IMR-90 (cell line): Measurements from ENCODE around the gene ATP8B4. TPM values are rescaled to one million over a fixed set of nuclear protein-coding genes. Genes with fewer than 3 reads are reported as not detected.

ENCODE experiments used
- ATAC-seq: fragments of 200-7000 bp; cut with Tn5 transposase; 2 replicates; pipeline ENCODE4 v1.9.1; 2020; ENCODE audit warnings: low read depth, mild to moderate bottlenecking, moderate library complexity
- BruUV-seq: library from RNA; stranded (reverse); fragments of 400-500 nt; replicated peaks from 2 replicates; lab custom pipeline; 2021; lab: Mats Ljungman, UMichigan
- CTCF ChIA-PET: fragments of 300-600 bp; formaldehyde crosslinking; extraction: SDS; loops from one replicate; lab custom pipeline; 2021; ENCODE audit warnings: antibody characterized with exemption; lab: Yijun Ruan, JAX
- POLR2A ChIA-PET: fragments of 300-600 bp; sonication (Branson Sonifier 250); formaldehyde crosslinking; loops from one replicate; lab custom pipeline; 2022; ENCODE audit warnings: antibody characterized with exemption; ENCODE audit not compliant: unreplicated experiment; lab: Charles Lee
- DNase-seq: peaks from one replicate; pipeline ENCODE4 v3.0.0; 2013
- H2AFZ ChIP-seq: replicated peaks from 2 replicates; pipeline ENCODE3; 2013; ENCODE audit warnings: low read length, mild to moderate bottlenecking; ENCODE audit not compliant: poor library complexity
- H2AK5ac ChIP-seq: 2 replicates; pipeline ENCODE4 v1.6.1; 2013; ENCODE audit warnings: low read depth, low read length, inconsistent platforms
- H2AK9ac ChIP-seq: replicated peaks from 2 replicates; pipeline ENCODE3; 2013; ENCODE audit warnings: mild to moderate bottlenecking, low read depth, low read length, moderate library complexity; ENCODE audit not compliant: poor library complexity
- H2BK120ac ChIP-seq: 2 replicates; pipeline ENCODE4 v1.6.1; 2013; ENCODE audit warnings: low read depth, low read length, inconsistent platforms
- H2BK15ac ChIP-seq: 3 replicates; pipeline ENCODE4 v1.6.1; 2013; ENCODE audit warnings: low read depth, low read length, inconsistent platforms
- H2BK20ac ChIP-seq: 2 replicates; pipeline ENCODE4 v1.6.1; 2013; ENCODE audit warnings: low read depth, mild to moderate bottlenecking, inconsistent platforms, low read length, moderate library complexity
- H2BK5ac ChIP-seq: 2 replicates; pipeline ENCODE4 v1.6.1; 2013; ENCODE audit warnings: mild to moderate bottlenecking, low read depth, low read length, inconsistent platforms; ENCODE audit not compliant: poor library complexity, severe bottlenecking
- H3K14ac ChIP-seq: replicated peaks from 2 replicates; pipeline ENCODE4 v1.6.1; 2013; ENCODE audit warnings: low read depth, low read length, inconsistent platforms
- H3K18ac ChIP-seq: 2 replicates; pipeline ENCODE4 v1.6.1; 2013; ENCODE audit warnings: low read depth, low read length, control low read depth
- H3K23ac ChIP-seq: 2 replicates; pipeline ENCODE4 v1.6.1; 2013; ENCODE audit warnings: low read depth, low read length, inconsistent platforms
- H3K27ac ChIP-seq: 2 replicates; pipeline ENCODE4 v1.5.1; 2013; ENCODE audit warnings: mild to moderate bottlenecking, control low read depth, low read length; ENCODE audit not compliant: insufficient read depth
- H3K27me3 ChIP-seq: 2 replicates; pipeline ENCODE4 v1.6.1; 2013; ENCODE audit warnings: low read length; ENCODE audit not compliant: control insufficient read depth, insufficient read depth
- H3K36me3 ChIP-seq: 2 replicates; pipeline ENCODE4 v1.6.1; 2013; ENCODE audit warnings: low read length, mixed read lengths; ENCODE audit not compliant: control insufficient read depth, insufficient read depth
- H3K4ac ChIP-seq: 2 replicates; pipeline ENCODE4 v1.6.1; 2013; ENCODE audit warnings: low read depth, low read length, inconsistent platforms
- H3K4me1 ChIP-seq: 2 replicates; pipeline ENCODE4 v1.6.1; 2013; ENCODE audit warnings: low read length, mixed read lengths; ENCODE audit not compliant: control insufficient read depth, insufficient read depth
- H3K4me2 ChIP-seq: 2 replicates; pipeline ENCODE4 v1.6.1; 2013; ENCODE audit warnings: low read depth, mild to moderate bottlenecking, control low read depth, low read length, moderate library complexity
- H3K4me3 ChIP-seq: 2 replicates; pipeline ENCODE4 v1.5.1; 2013; ENCODE audit warnings: low read depth, mild to moderate bottlenecking, control low read depth, low read length, moderate library complexity; ENCODE audit not compliant: insufficient read depth
- H3K56ac ChIP-seq: 2 replicates; pipeline ENCODE4 v1.6.1; 2013; ENCODE audit warnings: low read length, inconsistent platforms; ENCODE audit not compliant: insufficient read depth; ENCODE audit errors: extremely low read depth
- H3K79me1 ChIP-seq, 2 experiments: 2 replicates each; pipeline ENCODE4 v1.6.1; 2013; ENCODE audit warnings: low read length in 2 of 2, inconsistent platforms in 1 of 2, low read depth in 1 of 2
- H3K9ac ChIP-seq: 2 replicates; pipeline ENCODE4 v1.6.1; 2013; ENCODE audit warnings: low read depth, low read length, control low read depth
- H3K9me1 ChIP-seq: 2 replicates; pipeline ENCODE4 v1.6.1; 2013; ENCODE audit warnings: low read length, inconsistent platforms; ENCODE audit not compliant: insufficient read depth
- H3K9me3 ChIP-seq: 2 replicates; pipeline ENCODE4 v1.6.1; 2013; ENCODE audit warnings: low read length; ENCODE audit not compliant: control insufficient read depth, insufficient read depth
- H4K20me1 ChIP-seq: 2 replicates; pipeline ENCODE4 v1.6.1; 2013; ENCODE audit warnings: low read length, inconsistent platforms; ENCODE audit not compliant: insufficient read depth
- H4K5ac ChIP-seq: 2 replicates; pipeline ENCODE4 v1.6.1; 2013; ENCODE audit warnings: mild to moderate bottlenecking, low read depth, low read length, control low read depth
- H4K8ac ChIP-seq, 2 experiments: 2 replicates each; pipeline ENCODE4 v1.6.1; 2013; ENCODE audit warnings: low read depth in 2 of 2, low read length in 2 of 2, control low read depth in 1 of 2, inconsistent platforms in 1 of 2
- H4K91ac ChIP-seq: 2 replicates; pipeline ENCODE4 v1.6.1; 2013; ENCODE audit warnings: low read depth, low read length, inconsistent platforms; ENCODE audit not compliant: insufficient read depth
- BHLHE40 ChIP-seq: fragments of 150-350 bp; IDR thresholded peaks from 2 replicates; pipeline ENCODE4 v1.6.1; 2016; ENCODE audit warnings: mild to moderate bottlenecking, low read depth, low read length
- CEBPB ChIP-seq: IDR thresholded peaks from 2 replicates; pipeline ENCODE4 v1.6.1; 2012; ENCODE audit warnings: low read depth, low read length, improper control_type of control experiment
- CHD1 ChIP-seq: IDR thresholded peaks from 2 replicates; pipeline ENCODE4 v1.6.1; 2012; ENCODE audit warnings: low read depth, low read length, improper control_type of control experiment
- CTCF ChIP-seq: conservative IDR thresholded peaks from 2 replicates; pipeline ENCODE4 v1.5.1; 2012; ENCODE audit warnings: mild to moderate bottlenecking, low read depth, low read length, improper control_type of control experiment
- ELK1 ChIP-seq: fragments of 150-350 bp; IDR thresholded peaks from 2 replicates; pipeline ENCODE4 v1.6.1; 2016; ENCODE audit warnings: low read depth, mild to moderate bottlenecking, low read length, moderate library complexity, borderline replicate concordance
- FOS ChIP-seq: fragments of 150-350 bp; IDR thresholded peaks from 2 replicates; pipeline ENCODE4 v1.6.1; 2016; ENCODE audit warnings: low read depth, low read length
- MAFK ChIP-seq: IDR thresholded peaks from 2 replicates; pipeline ENCODE4 v1.6.1; 2012; ENCODE audit warnings: low read depth, low read length, improper control_type of control experiment
- MAZ ChIP-seq: IDR thresholded peaks from 2 replicates; pipeline ENCODE4 v1.6.1; 2012; ENCODE audit warnings: low read depth, mild to moderate bottlenecking, low read length, improper control_type of control experiment, moderate library complexity, borderline replicate concordance
- MXI1 ChIP-seq: IDR thresholded peaks from 2 replicates; pipeline ENCODE4 v1.6.1; 2012; ENCODE audit warnings: low read depth, mild to moderate bottlenecking, low read length, moderate library complexity, borderline replicate concordance
- NFE2L2 ChIP-seq: fragments of 150-350 bp; IDR thresholded peaks from 2 replicates; pipeline ENCODE4 v1.6.1; 2016; ENCODE audit warnings: low read depth, mild to moderate bottlenecking, low read length
- POLR2A ChIP-seq: IDR thresholded peaks from 2 replicates; pipeline ENCODE4 v1.6.1; 2012; ENCODE audit warnings: mild to moderate bottlenecking, low read depth, low read length
- RAD21 ChIP-seq: IDR thresholded peaks from 2 replicates; pipeline ENCODE4 v1.6.1; 2012; ENCODE audit warnings: low read length, improper control_type of control experiment
- RCOR1 ChIP-seq: IDR thresholded peaks from 2 replicates; pipeline ENCODE4 v1.6.1; 2012; ENCODE audit warnings: mild to moderate bottlenecking, low read length, improper control_type of control experiment; ENCODE audit not compliant: insufficient replicate concordance
- RFX5 ChIP-seq: IDR thresholded peaks from 2 replicates; pipeline ENCODE4 v1.8.0; 2012; ENCODE audit warnings: low read depth, mild to moderate bottlenecking, low read length, moderate library complexity
- SMC3 ChIP-seq: fragments of 150-350 bp; IDR thresholded peaks from 2 replicates; pipeline ENCODE4 v1.6.1; 2016; ENCODE audit warnings: low read depth, mild to moderate bottlenecking, antibody characterized with exemption, low read length, moderate library complexity
- USF2 ChIP-seq: fragments of 150-350 bp; IDR thresholded peaks from 2 replicates; pipeline ENCODE4 v1.6.1; 2017; ENCODE audit warnings: mild to moderate bottlenecking, antibody characterized with exemption, low read length, low read depth
- WGBS, 2 experiments: methylation state at CpG; one replicate each; pipeline versions ENCODE4 v1.1.5 to v1.1.7; 2013; ENCODE audit warnings: missing lambda C conversion rate in 2 of 2; ENCODE audit not compliant: insufficient read length in 1 of 2; ENCODE audit errors: extremely low coverage in 2 of 2; 5-methylcytosine and 5-hydroxymethylcytosine counted together
- dilution Hi-C: fragments of 300-500 bp; cut with HindIII; formaldehyde crosslinking; loops from one replicate; pipeline ENCODE4 v1.14.3; 2018; ENCODE audit warnings: low sequenced_read_pairs; ENCODE audit not compliant: unreplicated experiment
- in situ Hi-C: fragments of 300-500 bp; cut with MboI; formaldehyde crosslinking; loops from 3 replicates; pipeline ENCODE4 v1.14.3; 2019; ENCODE audit warnings: low sequenced_read_pairs, inconsistent platforms, mixed read lengths
- intact Hi-C: fragments of 100-400 bp; cut with micrococcal nuclease; formaldehyde crosslinking; loops from 2 replicates; pipeline ENCODE4 v1.10.0; 2022
- polyA plus RNA-seq, 3 experiments: library from polyadenylated mRNA; depleted of rRNA; stranded (reverse); fragments of >200 nt; gene quantifications; 2 replicates each; pipeline ENCODE4 v1.2.3, GENCODE V29; 2012; ENCODE audit warnings: low replicate concordance in 1 of 3
- total RNA-seq: library from RNA; depleted of rRNA; stranded (reverse); fragments of >200 nt; gene quantifications from 2 replicates; pipeline ENCODE4 v1.2.3, GENCODE V29; 2012

The ATP8B4 gene
- total and polyA plus RNA-seq, 2 of the 4 experiments (the other 2 are of a cell fraction), result 0.12 to 0.54 TPM

- Histone ChIP-seq H3K4me3 (no peak overlapping the region), H4K8ac (no peak overlapping the region), H2BK15ac (no peak overlapping the region), H4K5ac (no peak overlapping the region), H4K91ac (no peak overlapping the region), H3K36me3 (no peaks in the 10 kb centered on the region), H4K20me1 (no peaks in the 10 kb centered on the region), H3K4ac (no peak overlapping the region), H2BK120ac (no peak overlapping the region), H2BK5ac (no peak overlapping the region), H3K9ac (no peak overlapping the region), H3K27me3 (no peaks in the 10 kb centered on the region), H2AK5ac (no peak overlapping the region), H3K27ac (no peak overlapping the region), H2AFZ (no peak overlapping the region), H3K56ac (no peak overlapping the region), H3K23ac (no peak overlapping the region), H3K18ac (no peak overlapping the region), H3K4me1 (no peaks in the 10 kb centered on the region), H3K14ac (no peak overlapping the region), H3K4me2 (no peak overlapping the region), H2AK9ac (no peak overlapping the region), H3K79me1 (no peaks in the 10 kb centered on the region), H2BK20ac (no peak overlapping the region), H3K9me3 (peaks cover 5% of the 10 kb centered on the region), H3K9me1 (no peaks in the 10 kb centered on the region)
- in situ Hi-C loops (no loop called here), dilution Hi-C loops (no loop called here), intact Hi-C loops (no loop called here)
- ChIA-PET POLR2A (no interaction called here), CTCF (no interaction called here)
- TF ChIP-seq ELK1 (no peak), BHLHE40 (no peak), CEBPB (no peak), NFE2L2 (no peak), SMC3 (no peak), CTCF (no peak), MAFK (no peak), MAZ (no peak), RAD21 (no peak), USF2 (no peak), RCOR1 (no peak), FOS (no peak), MXI1 (no peak), POLR2A (no peak), CHD1 (no peak), RFX5 (no peak)
- DNase-seq (no peak), ATAC-seq (no peak)
- no CpG with 5 or more reads among the region's 1 CpG for WGBS, 2 experiments
- BruUV-seq, result no TSS peak
Observed at GRCh38 chr15:49964551-49964950, 154.5 kb downstream of the ATP8B4 start.
